ENCODE measurements around the gene LAMB1.
A peak's percentile ranks its signal among the peaks of the same experiment; 100 is the strongest.
"Not testable (repeated sequence)": the region's sequence is repeated elsewhere in the genome, so short reads cannot be mapped to it uniquely, and the experiment has no call there.

The LAMB1 gene

GRCh38 chr7:108002726-108003598 is at the start of gene LAMB1:
Gene LAMB1, minus strand, starts transcription at chr7:108003161. Its CDS starts 276 bp downstream, at chr7:108002885.
- DNase-seq, result no peak

- no peak for DNase-seq
Measured at GRCh38 chr7:108051454-108051853, 48.5 kb upstream of the LAMB1 start.

- no peak for DNase-seq
Measured at GRCh38 chr7:108049962-108050361, 47.0 kb upstream of the LAMB1 start.

GRCh38 chr7:108048422-108048821 is 45.5 kb upstream of the LAMB1 start:
- no peak for DNase-seq

GRCh38 chr7:108046952-108047506 is 44.1 kb upstream of the LAMB1 start:
- no peak for DNase-seq

- DNase-seq, result no peak
Measured at GRCh38 chr7:108045669-108046068, 42.7 kb upstream of the LAMB1 start.

- DNase-seq, result no peak
Measured at GRCh38 chr7:108045154-108045553, 42.2 kb upstream of the LAMB1 start.

GRCh38 chr7:108044345-108044744 is 41.4 kb upstream of the LAMB1 start:
- DNase-seq, result no peak

GRCh38 chr7:108038986-108039385 is 36.0 kb upstream of the LAMB1 start:
- DNase-seq, result no peak

- peak; percentile 42 for DNase-seq
Measured at GRCh38 chr7:108037741-108038140, 34.8 kb upstream of the LAMB1 start.

GRCh38 chr7:108037140-108037539 is 34.2 kb upstream of the LAMB1 start:
- DNase-seq, result no peak

GRCh38 chr7:108034586-108034985 is 31.6 kb upstream of the LAMB1 start:
- no peak for DNase-seq

GRCh38 chr7:108033776-108034497 is 31.0 kb upstream of the LAMB1 start:
- no peak for DNase-seq

GRCh38 chr7:108033309-108033708 is 30.3 kb upstream of the LAMB1 start:
- DNase-seq, result not testable (repeated sequence)

- DNase-seq, result no peak
Measured at GRCh38 chr7:108030516-108030915, 27.6 kb upstream of the LAMB1 start.

- no peak for DNase-seq
Measured at GRCh38 chr7:108029034-108029433, 26.1 kb upstream of the LAMB1 start.

- no peak for DNase-seq
Measured at GRCh38 chr7:108028111-108028510, 25.1 kb upstream of the LAMB1 start.

- DNase-seq, result no peak
Measured at GRCh38 chr7:108027239-108027638, 24.3 kb upstream of the LAMB1 start.

GRCh38 chr7:108026647-108027046 is 23.7 kb upstream of the LAMB1 start:
- DNase-seq, result no peak

GRCh38 chr7:108026116-108026515 is 23.2 kb upstream of the LAMB1 start:
- DNase-seq, result no peak

GRCh38 chr7:108024538-108024937 is 21.6 kb upstream of the LAMB1 start:
- DNase-seq, result no peak

- DNase-seq, result no peak
Measured at GRCh38 chr7:108020585-108020984, 17.6 kb upstream of the LAMB1 start.

GRCh38 chr7:108018668-108019067 is 15.7 kb upstream of the LAMB1 start:
- DNase-seq, result no peak

- DNase-seq, result no peak
Measured at GRCh38 chr7:108017776-108018151, 14.8 kb upstream of the LAMB1 start.
